Activated naive CD4-positive, alpha-beta T cell (primary cell): ENCODE measurements around the gene CRYL1.

ENCODE experiments used
- DNase-seq, 4 experiments: peaks; one replicate each; lab custom pipeline; 2025; lab: John Stamatoyannopoulos, UW

CRYL1 gene

DNA sequence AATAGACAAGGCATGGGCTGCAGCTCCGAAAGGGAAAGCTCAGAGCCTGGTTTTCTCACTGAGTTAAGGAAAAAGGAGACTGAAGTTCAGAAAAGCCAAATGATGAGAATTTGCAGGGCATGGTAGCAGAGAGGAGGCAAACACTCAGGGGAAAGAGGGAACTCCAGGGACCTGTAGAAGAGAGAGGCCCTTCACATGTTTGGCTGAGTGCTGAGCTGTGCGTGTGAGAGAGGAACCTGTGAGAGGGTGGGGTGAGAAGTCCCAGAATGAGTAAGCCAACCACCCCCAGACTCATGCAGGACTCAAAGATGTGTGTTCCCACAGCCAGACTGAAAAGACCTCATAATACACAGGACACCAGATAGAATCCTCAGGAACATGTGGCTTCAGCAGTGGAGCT, 2.8 kb upstream of the CRYL1 start:
- DNase-seq = no peak

DNA sequence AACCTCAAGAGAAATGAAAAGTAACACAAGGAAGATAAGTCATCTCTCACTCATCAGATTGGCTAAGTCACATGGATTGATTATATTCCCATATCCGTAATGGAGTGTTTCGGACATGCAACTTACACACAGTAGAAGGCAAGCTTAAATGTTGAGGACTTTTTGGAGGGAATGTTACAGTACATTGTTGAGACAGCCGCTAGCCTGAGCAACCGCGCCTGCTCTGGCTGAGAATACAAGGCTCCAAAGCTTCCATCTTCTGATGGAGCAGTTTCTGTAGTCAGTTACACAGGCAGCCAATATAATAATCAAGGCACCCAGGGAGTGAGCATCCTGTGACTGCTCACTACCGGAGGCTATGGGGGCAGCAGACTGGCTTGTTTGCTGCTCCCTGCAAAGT, 1.0 kb upstream of the CRYL1 start:
- no peak for DNase-seq

- peak in 1 of 4 experiments; percentile 19 for DNase-seq
Observed at GRCh38 chr13:20525144-20525600, 485 bp downstream of the CRYL1 start.

DNA sequence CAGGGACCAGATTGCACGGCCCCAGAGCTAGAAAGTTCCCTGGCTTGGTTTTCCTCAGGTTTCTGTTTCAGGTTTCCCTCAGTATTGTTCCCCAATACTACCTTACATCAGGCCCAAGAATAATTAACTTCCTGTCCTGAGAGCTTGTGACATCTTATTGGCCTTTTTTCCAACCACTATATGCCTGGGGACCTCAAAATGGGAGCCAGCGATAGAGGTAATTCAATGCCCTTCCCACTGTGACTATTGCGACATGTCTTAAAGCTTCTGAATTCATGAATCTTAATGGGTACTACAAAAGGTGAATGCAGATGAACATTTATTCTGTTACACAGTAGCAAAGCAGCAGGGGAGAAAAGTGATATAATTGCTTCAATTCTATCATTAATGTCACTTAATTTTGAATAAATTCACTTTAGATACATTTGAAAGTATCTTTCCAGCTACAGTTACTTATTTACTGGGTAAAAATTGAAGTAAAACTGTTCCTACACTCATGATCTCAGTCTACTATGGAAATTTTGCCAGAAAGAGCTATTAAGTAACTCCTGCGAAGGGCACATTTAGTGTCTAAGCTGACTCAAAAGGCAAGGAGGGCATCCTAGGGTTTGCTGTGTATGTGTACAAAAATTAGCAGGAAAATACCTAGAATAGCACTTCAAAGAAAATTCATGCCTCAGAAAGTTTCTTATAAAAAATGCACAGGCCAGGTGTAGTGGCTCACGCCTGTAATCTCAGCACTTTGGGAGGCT, 4.1 kb downstream of the CRYL1 start:
- DNase-seq = no peak

- no peak for DNase-seq
Observed at GRCh38 chr13:20519875-20520274, 5.8 kb downstream of the CRYL1 start.

GRCh38 chr13:20518660-20519100, 7.0 kb downstream of the CRYL1 start:
- no peak for DNase-seq

DNA sequence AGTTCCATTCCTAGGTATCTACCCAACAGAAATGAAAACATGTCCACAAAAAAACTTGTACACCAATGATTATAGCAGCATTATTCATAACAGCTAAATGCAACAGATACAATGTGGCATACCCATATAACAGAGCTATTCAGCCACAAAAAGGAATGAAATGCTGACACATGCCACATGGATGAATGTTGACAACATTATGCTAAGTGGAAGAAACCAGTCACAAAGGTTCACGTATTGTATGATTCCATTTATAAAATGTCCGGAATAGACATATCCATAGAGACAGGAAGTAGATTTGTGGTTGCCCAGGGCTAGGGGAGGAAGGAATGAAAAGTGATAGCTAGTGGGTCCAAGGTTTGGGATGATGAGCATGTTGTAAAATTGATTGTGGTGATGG, 10.8 kb downstream of the CRYL1 start:
- no peak for DNase-seq

- no peak for DNase-seq
Observed at GRCh38 chr13:20513466-20513995, 12.1 kb downstream of the CRYL1 start.

DNA sequence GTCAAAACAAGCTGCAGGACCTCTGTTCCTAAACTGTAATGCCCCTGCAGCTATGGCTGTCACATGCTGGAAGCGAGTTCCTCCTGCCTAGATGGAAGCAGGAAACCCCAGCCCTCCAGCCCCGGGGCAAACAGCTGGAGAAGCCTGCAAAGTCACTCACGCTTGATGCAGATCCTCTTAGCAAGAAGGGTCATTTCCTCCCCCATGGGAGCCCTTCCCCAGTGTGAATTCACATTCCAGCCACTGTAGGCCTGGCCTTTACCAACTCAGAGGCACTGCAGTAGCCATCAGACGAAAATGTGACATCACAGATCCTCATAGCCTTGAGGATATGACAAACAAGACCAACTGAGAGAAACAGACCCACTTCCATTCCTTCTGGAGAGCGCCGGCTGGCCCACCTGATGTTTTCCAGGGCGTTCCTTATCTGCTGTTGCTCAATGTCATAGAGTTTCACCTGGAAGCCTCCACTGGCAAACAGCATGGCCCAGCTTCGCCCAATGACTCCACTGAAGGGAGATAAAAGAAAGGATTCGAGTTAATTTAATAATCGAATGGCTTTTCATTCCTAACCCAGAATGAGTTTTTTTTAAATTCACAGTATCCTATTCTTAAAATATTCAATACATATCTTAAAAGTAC, 13.5 kb downstream of the CRYL1 start:
- no peak for DNase-seq

DNA sequence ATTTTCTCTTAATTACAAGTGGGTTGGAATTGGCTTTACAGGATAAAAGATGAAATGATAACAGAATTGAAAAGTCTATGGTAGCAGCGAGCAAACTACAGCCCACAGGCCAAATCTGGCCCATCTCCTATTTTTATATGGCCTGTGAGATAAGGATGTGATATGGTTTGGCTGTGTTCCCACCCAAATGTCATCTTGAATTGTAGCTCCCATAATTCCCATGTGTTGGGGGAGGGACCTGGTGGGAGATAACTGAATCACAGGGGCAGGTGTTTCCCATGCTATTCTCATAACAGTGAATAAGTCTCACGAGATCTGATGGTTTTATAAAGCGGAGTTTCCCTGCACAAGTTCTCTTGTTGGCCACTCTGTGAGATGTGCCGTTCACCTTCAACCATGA, 19.0 kb downstream of the CRYL1 start:
- no peak for DNase-seq

DNA sequence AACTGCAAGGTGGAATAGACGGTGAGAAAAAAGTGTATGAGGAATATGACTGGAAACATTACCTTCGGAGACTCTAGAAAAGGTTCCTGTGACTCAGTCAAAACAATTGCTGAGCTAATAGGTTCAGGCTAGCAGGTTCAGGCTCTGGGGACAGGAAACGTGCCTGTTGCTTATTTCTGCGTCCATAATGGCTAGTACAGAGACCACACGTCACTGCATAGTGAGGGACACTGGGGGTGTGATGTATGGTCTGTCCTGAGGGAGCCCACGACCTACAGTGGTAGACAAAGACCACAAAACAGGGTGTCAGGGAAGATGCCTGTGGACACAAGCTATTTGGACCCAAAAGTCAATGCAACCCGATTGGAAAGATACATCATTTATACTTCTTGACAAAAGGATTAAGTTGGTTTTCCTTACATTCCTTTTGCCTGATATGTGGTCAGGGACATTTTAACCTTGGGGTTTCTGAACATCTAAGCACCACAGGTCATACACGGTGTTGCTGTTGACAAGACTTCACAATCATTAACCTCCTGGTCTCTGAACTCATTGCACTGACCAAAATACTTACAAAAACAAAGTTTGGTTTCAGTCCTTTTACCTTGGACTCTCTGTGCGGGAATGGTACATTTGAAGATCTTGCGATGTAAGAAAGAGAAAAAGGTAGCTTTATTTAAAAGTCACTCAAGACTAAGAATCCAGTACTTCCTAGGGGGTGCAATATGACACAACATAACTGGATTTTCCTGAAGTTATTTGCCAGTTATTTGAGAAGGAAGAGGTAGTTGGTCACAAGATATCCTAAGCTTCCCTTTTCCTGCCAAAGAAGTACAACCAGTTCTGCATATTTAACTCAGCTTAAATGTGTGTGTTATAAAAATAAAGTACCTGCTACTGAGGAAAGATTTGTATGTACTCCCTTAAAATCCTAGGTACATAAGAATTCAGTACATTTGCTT, 20.0 kb downstream of the CRYL1 start:
- DNase-seq = no peak

DNA sequence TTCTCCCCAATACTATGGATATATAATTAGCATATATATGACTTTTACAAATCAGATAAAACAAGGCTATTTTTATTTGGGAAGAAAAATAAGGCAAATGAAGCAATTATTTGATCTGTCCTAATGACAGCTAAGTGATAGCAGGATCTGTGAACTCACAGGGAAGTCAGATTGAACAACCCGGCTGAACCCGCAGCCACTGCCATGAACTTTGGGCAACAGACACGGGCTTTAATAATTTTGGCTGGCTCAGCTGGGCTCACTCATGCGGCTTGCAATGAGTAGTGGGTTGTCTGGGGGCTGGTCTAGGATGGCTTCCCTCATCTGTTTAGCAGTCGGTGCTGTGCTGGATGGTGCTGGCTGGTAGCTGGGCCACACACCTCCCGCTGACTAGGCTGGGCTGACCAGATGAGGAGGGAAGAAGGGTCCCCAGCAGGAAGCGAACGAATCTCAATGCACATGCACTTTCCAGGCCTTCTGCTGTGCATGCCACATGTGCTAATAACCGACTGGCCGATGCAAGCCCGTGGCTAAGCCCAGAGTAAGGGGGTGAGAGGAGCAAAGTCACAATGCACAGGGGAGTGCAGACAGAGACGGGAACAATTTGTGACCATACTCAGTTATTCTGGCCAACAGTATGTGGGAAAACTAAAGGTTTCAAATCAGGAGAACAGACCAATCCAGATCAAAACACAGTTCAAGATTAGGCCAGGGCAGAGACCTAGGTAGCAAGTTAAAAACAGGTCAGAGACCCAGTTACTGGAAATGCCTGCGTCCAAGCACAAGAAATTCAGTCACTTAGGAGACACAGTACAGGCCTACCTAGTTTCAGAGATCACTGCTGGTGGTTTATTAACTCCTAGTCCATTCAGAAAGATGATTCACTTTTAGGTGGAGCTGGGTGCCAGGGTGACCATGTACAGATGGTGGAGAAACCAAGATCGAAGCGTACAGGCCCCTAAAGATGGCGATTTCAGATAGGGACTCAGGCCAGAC, 22.3 kb downstream of the CRYL1 start:
- DNase-seq = no peak

GRCh38 chr13:20501592-20501991, 24.1 kb downstream of the CRYL1 start:
- DNase-seq = no peak

- no peak for DNase-seq
Observed at GRCh38 chr13:20501120-20501519, 24.5 kb downstream of the CRYL1 start.

GRCh38 chr13:20499986-20500385, 25.7 kb downstream of the CRYL1 start:
- DNase-seq = no peak

DNA sequence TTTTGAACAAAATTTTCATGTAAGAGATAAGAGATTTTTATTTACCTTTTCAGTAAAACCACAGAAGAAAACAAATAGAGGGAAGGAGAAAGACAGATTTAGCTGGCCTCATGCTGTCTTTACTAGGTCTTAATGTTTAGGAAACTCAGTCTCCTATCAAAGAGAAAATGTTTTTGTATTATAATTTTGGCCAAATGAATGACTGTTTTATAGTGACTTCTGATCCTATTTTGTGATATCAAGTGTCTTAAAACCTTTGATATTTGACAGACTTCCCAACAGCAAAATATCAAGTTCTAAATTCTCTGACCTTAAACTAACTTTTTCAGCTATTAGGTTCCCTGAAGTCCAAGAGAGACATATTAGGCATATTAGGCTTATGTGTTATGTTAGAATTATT, 27.0 kb downstream of the CRYL1 start:
- no peak for DNase-seq

GRCh38 chr13:20498129-20498528, 27.5 kb downstream of the CRYL1 start:
- DNase-seq = no peak

GRCh38 chr13:20497006-20497775, 28.5 kb downstream of the CRYL1 start:
- no peak for DNase-seq

GRCh38 chr13:20495087-20496023, 30.3 kb downstream of the CRYL1 start:
- peak in 3 of 4 experiments; percentile 5 to 25 (median 10) for DNase-seq
